Gastrocnemius medialis (tissue), 4 donors: ENCODE data around the gene EVA1C. TPM values are rescaled to one million over a fixed set of nuclear protein-coding genes. Genes with fewer than 3 reads are reported as not detected.

ENCODE experiments used
- ATAC-seq, 2 donors: fragments of 150-250 bp; one replicate each; pipeline ENCODE4 v1.9.1; 2016
- DNase-seq, 2 donors: peaks; one replicate each; pipeline ENCODE4 v3.0.0-alpha.2; 2019
- H3K27ac ChIP-seq, 4 donors: fragments of 200-600 bp; sonication (generic); 1 replicate in 1 of 4; 2 replicates in 3 of 4; pipeline ENCODE4 v1.5.1; 2016 to 2018; ENCODE audit warnings: mild to moderate bottlenecking in 2 of 4, moderate library complexity in 1 of 4
- H3K27me3 ChIP-seq, 3 donors: fragments of 200-600 bp; sonication (generic) in 2 of 3; 1 replicate in 1 of 3; 2 replicates in 2 of 3; pipeline versions ENCODE4 v1.5.1 to v1.6.0; 2016 to 2019; ENCODE audit warnings: mild to moderate bottlenecking in 1 of 3, moderate library complexity in 1 of 3
- H3K36me3 ChIP-seq, 2 donors: fragments of 200-600 bp; sonication (generic) in 1 of 2; one replicate each; pipeline ENCODE4 v1.5.1; 2017 to 2018
- H3K4me1 ChIP-seq, 2 donors: fragments of 200-600 bp; sonication (generic) in 1 of 2; one replicate each; pipeline ENCODE4 v1.5.1; 2016 to 2017; ENCODE audit warnings: mild to moderate bottlenecking in 2 of 2
- H3K4me3 ChIP-seq, 4 donors: fragments of 200-600 bp; sonication (generic) in 3 of 4; 1 replicate in 1 of 4; 2 replicates in 3 of 4; pipeline ENCODE4 v1.5.1; 2016 to 2019; ENCODE audit warnings: mild to moderate bottlenecking in 2 of 4
- H3K9me3 ChIP-seq, 3 donors: fragments of 200-600 bp; sonication (generic) in 2 of 3; 1 replicate in 1 of 3; 2 replicates in 2 of 3; pipeline ENCODE4 v1.5.1; 2016 to 2019
- CTCF ChIP-seq, 5 experiments: fragments of 450-650 bp in 3 of 5; fragments of 200-600 bp in 2 of 5; sonication (generic) in 2 of 5; IDR thresholded peaks in 4 of 5; conservative IDR thresholded peaks in 1 of 5; 1 replicate in 4 of 5; 2 replicates in 1 of 5; pipeline ENCODE4 v1.5.1; 2016 to 2019; ENCODE audit warnings: antibody characterized with exemption in 5 of 5, mild to moderate bottlenecking in 3 of 5, moderate library complexity in 3 of 5
- POLR2A ChIP-seq, 2 donors: fragments of 450-650 bp; IDR thresholded peaks; one replicate each; pipeline ENCODE4 v1.6.1; 2017; ENCODE audit warnings: antibody characterized with exemption in 2 of 2, mild to moderate bottlenecking in 2 of 2, moderate library complexity in 2 of 2
- in situ Hi-C, 4 donors: fragments of 200-750 bp; cut with MboI; loops; one replicate each; pipeline versions ENCODE4 v1.15.0 to v1.8.0; 2017; ENCODE audit warnings: low sequenced_read_pairs in 4 of 4
- intact Hi-C: fragments of 100-400 bp; cut with DNase I; formaldehyde crosslinking; loops from one replicate; pipeline ENCODE4 v1.15.1; 2023; ENCODE audit warnings: low total_unique reads
- total RNA-seq, 4 donors: library from RNA; depleted of rRNA; stranded (reverse); fragments of >200 nt; gene quantifications; one replicate each; pipeline versions ENCODE4 v1.1.0 to v1.2.3, GENCODE V29; 2016

Gene EVA1C
- total RNA-seq, 4 donors from 2014 or later = 9.2 to 15.8 (median 12.1) TPM

- no peak overlapping the region for H3K27ac ChIP-seq
- no peak for TF ChIP-seq POLR2A (IDR thresholded peaks at IDR 0.05)
- peaks cover 0 to 10% (median 0%) of the 10 kb centered on the region in 3 donors for H3K27me3 ChIP-seq
- no peak for DNase-seq
- intact Hi-C loops = loop anchor here (2.0 to 10.0 kb wide), 4 partner anchors 117 to 381 kb away; partner anchors contain the start of genes CFAP298 and MIS18A
- in situ Hi-C loops = loop anchor here in 2 of 4 donors (25.0 kb wide), 2 partner anchors 346 to 654 kb away; partner anchors contain the start of genes SYNJ1 (in 2 of the 2) and SCAF4 (in 1 of the 2)
- H3K4me3 ChIP-seq = peak overlapping the region; percentile 93 to 99 (median 95)
- H3K9me3 ChIP-seq = no peaks in the 10 kb centered on the region
- H3K36me3 ChIP-seq = no peaks in the 10 kb centered on the region
- H3K4me1 ChIP-seq = peaks cover 19 to 21% of the 10 kb centered on the region in 2 donors
- no peak for ATAC-seq
These were observed 20.8 kb upstream of the EVA1C start for GRCh38 chr21:32391755-32392154.

GRCh38 chr21:32392299-32392879 lies 20.1 kb upstream of the EVA1C start:
- intact Hi-C loops = loop anchor here (2.0 to 10.0 kb wide), 4 partner anchors 118 to 380 kb away; partner anchors contain the start of genes CFAP298 and MIS18A

GRCh38 chr21:32392880-32393676 lies 19.4 kb upstream of the EVA1C start, which contains the start of gene URB1:
TSS of gene URB1 (minus strand) at chr21:32393012. CDS start at chr21:32392910, 102 bp downstream.
- Histone ChIP-seq H3K36me3 (no peaks in the 10 kb centered on the region), H3K4me3 (peak within 1 kb of the TSS; percentile 93 to 99 (median 95)), H3K9me3 (no peaks in the 10 kb centered on the region), H3K27me3 (peaks cover 0 to 15% (median 0%) of the 10 kb centered on the region in 3 donors), H3K27ac (peak within 1 kb of the TSS; percentile 82 to 92 (median 86)), H3K4me1 (peaks cover 19 to 21% of the 10 kb centered on the region in 2 donors)
- intact Hi-C loops = loop anchor here (1.0 to 10.0 kb wide), 5 partner anchors 18 to 380 kb away; partner anchors contain the start of genes CFAP298 and MIS18A
- ATAC-seq (peak; percentile 93 to 95), DNase-seq (peak; percentile 84 to 88)
- TF ChIP-seq CTCF (IDR thresholded peaks at IDR 0.05 in 4 of 5, conservative IDR thresholded peaks at IDR 0.05 in 1 of 5) (no peak), POLR2A (IDR thresholded peaks at IDR 0.05) (peak; percentile 64 to 73)
- in situ Hi-C loops = loop anchor here in 2 of 4 donors (25.0 kb wide), 2 partner anchors 344 to 656 kb away; partner anchors contain the start of genes SYNJ1 (in 2 of the 2) and SCAF4 (in 1 of the 2)

More at GRCh38 chr21:32392299-32392879, 20.1 kb upstream of the EVA1C start:
- H3K27me3 ChIP-seq = peaks cover 0 to 15% (median 0%) of the 10 kb centered on the region in 3 donors
- TF ChIP-seq CTCF (IDR thresholded peaks at IDR 0.05 in 4 of 5, conservative IDR thresholded peaks at IDR 0.05 in 1 of 5) (no peak), POLR2A (IDR thresholded peaks at IDR 0.05) (no peak)
- ATAC-seq (peak; percentile 55 to 58), DNase-seq (no peak)
- H3K4me3 ChIP-seq = peak overlapping the region; percentile 93 to 99 (median 95)
- H3K4me1 ChIP-seq = peaks cover 19 to 21% of the 10 kb centered on the region in 2 donors
- no peaks in the 10 kb centered on the region for H3K36me3 ChIP-seq
- H3K27ac ChIP-seq = peak overlapping the region; percentile 82 to 92 (median 86)
- H3K9me3 ChIP-seq = no peaks in the 10 kb centered on the region
- in situ Hi-C loops = loop anchor here in 2 of 4 donors (25.0 kb wide), 2 partner anchors 345 to 655 kb away; partner anchors contain the start of genes SYNJ1 (in 2 of the 2) and SCAF4 (in 1 of the 2)

GRCh38 chr21:32393677-32394001 lies 18.9 kb upstream of the EVA1C start:
- DNase-seq = no peak
- peak overlapping the region; percentile 93 to 99 (median 95) for H3K4me3 ChIP-seq
- H3K4me1 ChIP-seq = peaks cover 19 to 21% of the 10 kb centered on the region in 2 donors
- peaks cover 0 to 15% (median 0%) of the 10 kb centered on the region in 3 donors for H3K27me3 ChIP-seq
- no peaks in the 10 kb centered on the region for H3K36me3 ChIP-seq
- ATAC-seq = no peak
- intact Hi-C loops (loop anchor here (1.0 to 10.0 kb wide), 5 partner anchors 18 to 379 kb away; partner anchors contain the start of genes CFAP298 and MIS18A), in situ Hi-C loops (loop anchor here in 2 of 4 donors (25.0 kb wide), 2 partner anchors 344 to 656 kb away; partner anchors contain the start of genes SYNJ1 (in 2 of the 2) and SCAF4 (in 1 of the 2))
- H3K9me3 ChIP-seq = no peaks in the 10 kb centered on the region
- TF ChIP-seq POLR2A (IDR thresholded peaks at IDR 0.05) = no peak
- no peak for TF ChIP-seq CTCF (IDR thresholded peaks at IDR 0.05 in 4 of 5, conservative IDR thresholded peaks at IDR 0.05 in 1 of 5)
- peak overlapping the region; percentile 82 to 92 (median 86) for H3K27ac ChIP-seq
